ENCODE measurements around the gene TBXA2R. TPM values are rescaled to one million over a fixed set of nuclear protein-coding genes. Genes with fewer than 3 reads are reported as not detected.
A peak's percentile ranks its signal among the peaks of the same experiment; 100 is the strongest.
"Not testable (repeated sequence)": the region's sequence is repeated elsewhere in the genome, so short reads cannot be mapped to it uniquely, and the experiment has no call there.

Gene TBXA2R
- total and polyA plus RNA-seq, 4 experiments from 2014 or later = 0.35 to 1.1 (median 0.67) TPM

GRCh38 chr19:3572132-3572854 lies 34.4 kb downstream of the TBXA2R start:
- Histone ChIP-seq H3K36me3 (ENCODE audit: insufficient read depth, low read length) (no peaks in the 10 kb centered on the region), H3K27ac (ENCODE audit: low read depth, low read length) (peak overlapping the region; percentile 44), H3K27me3 (ENCODE audit: insufficient read depth, low read length) (no peaks in the 10 kb centered on the region), H3K4me3 (ENCODE audit: low read length in 2 of 2) (peak overlapping the region; percentile 57 to 60), H3K9me3 (ENCODE audit: control insufficient read depth in 1 of 2, low read length in 2 of 2) (no peaks in the 10 kb centered on the region), H3K4me1 (ENCODE audit: insufficient read depth, low read length) (peaks cover 15% of the 10 kb centered on the region)
- POLR2A ChIA-PET (ENCODE audit: partially characterized antibody) = interaction anchor here (5.8 kb wide), 1 partner anchor 15 kb away, joined by 54 read pairs; the partner anchor contains the start of gene MFSD12
- H3K27ac Mint-ChIP-seq = peak overlapping the region; percentile 33 to 92 (median 77)
- H3K27me3 Mint-ChIP-seq = no peaks in the 10 kb centered on the region
- H3K36me3 Mint-ChIP-seq = peaks cover 8 to 11% of the 10 kb centered on the region in 2 donors
- CTCF ChIA-PET (ENCODE audit: partially characterized antibody) = no interaction called here
- no peaks in the 10 kb centered on the region for H3K9me3 Mint-ChIP-seq
- DNase-seq = peak; percentile 97 to 100 (median 98)
- peaks cover 5 to 23% (median 17%) of the 10 kb centered on the region in 4 donors for H3K4me1 Mint-ChIP-seq
- H3K4me3 Mint-ChIP-seq = peak overlapping the region; percentile 75 to 86 (median 78)
- intact Hi-C loops (cut with micrococcal nuclease) = loop anchor here (1.0 to 10.0 kb wide), 5 partner anchors 15 to 493 kb away; partner anchors contain the start of genes FZR1, MFSD12 and ZBTB7A

GRCh38 chr19:3570606-3571011 lies 36.1 kb downstream of the TBXA2R start:
- H3K9me3 ChIP-seq (ENCODE audit: control insufficient read depth in 1 of 2, low read length in 2 of 2) = no peaks in the 10 kb centered on the region
- no peaks in the 10 kb centered on the region for H3K27me3 Mint-ChIP-seq
- peaks cover 5 to 11% of the 10 kb centered on the region in 2 donors for H3K36me3 Mint-ChIP-seq
- POLR2A ChIA-PET (ENCODE audit: partially characterized antibody) = interaction anchor here (5.8 kb wide), 1 partner anchor 13 kb away, joined by 54 read pairs; the partner anchor contains the start of gene MFSD12
- DNase-seq = no peak
- H3K4me1 Mint-ChIP-seq = peaks cover 5 to 23% (median 17%) of the 10 kb centered on the region in 4 donors
- H3K4me1 ChIP-seq (ENCODE audit: insufficient read depth, low read length) = peaks cover 15% of the 10 kb centered on the region
- H3K36me3 ChIP-seq (ENCODE audit: insufficient read depth, low read length) = no peaks in the 10 kb centered on the region
- peak overlapping the region in 3 of 7 donors; percentile 27 to 80 (median 41) for H3K27ac Mint-ChIP-seq
- H3K27me3 ChIP-seq (ENCODE audit: insufficient read depth, low read length) = no peaks in the 10 kb centered on the region
- H3K4me3 Mint-ChIP-seq = no peak overlapping the region
- no peak overlapping the region for H3K4me3 ChIP-seq (ENCODE audit: low read length in 2 of 2)
- CTCF ChIA-PET (ENCODE audit: partially characterized antibody) = interaction anchor here (1.5 kb wide), 1 partner anchor 13 kb away, joined by 3 read pairs; the partner anchor contains the start of gene MFSD12
- peaks cover 0 to 2% (median 0%) of the 10 kb centered on the region in 8 donors for H3K9me3 Mint-ChIP-seq
- no peak overlapping the region for H3K27ac ChIP-seq (ENCODE audit: low read depth, low read length)
- intact Hi-C loops (cut with micrococcal nuclease) = loop anchor here (5.0 to 10.0 kb wide), 3 partner anchors 63 to 494 kb away; partner anchors contain the start of genes FZR1 and ZBTB7A

GRCh38 chr19:3570042-3570441 lies 36.6 kb downstream of the TBXA2R start:
- not testable (repeated sequence) for H3K27ac Mint-ChIP-seq; H3K36me3 Mint-ChIP-seq; H3K4me3 ChIP-seq (ENCODE audit: low read length in 2 of 2); H3K27me3 ChIP-seq (ENCODE audit: insufficient read depth, low read length); H3K4me3 Mint-ChIP-seq; H3K36me3 ChIP-seq (ENCODE audit: insufficient read depth, low read length); H3K9me3 ChIP-seq (ENCODE audit: control insufficient read depth in 1 of 2, low read length in 2 of 2); H3K27ac ChIP-seq (ENCODE audit: low read depth, low read length); DNase-seq; H3K9me3 Mint-ChIP-seq; H3K27me3 Mint-ChIP-seq
- ChIA-PET CTCF (ENCODE audit: partially characterized antibody) (interaction anchor here (1.1 to 1.5 kb wide), 2 partner anchors 13 to 15 kb away, joined by 3 to 8 read pairs; partner anchors contain the start of genes GIPC3 and MFSD12), POLR2A (ENCODE audit: partially characterized antibody) (interaction anchor here (5.8 kb wide), 1 partner anchor 13 kb away, joined by 54 read pairs; the partner anchor contains the start of gene MFSD12)
- H3K4me1 ChIP-seq (ENCODE audit: insufficient read depth, low read length) = peaks cover 15% of the 10 kb centered on the region
- peaks cover 3 to 19% (median 15%) of the 10 kb centered on the region in 4 donors for H3K4me1 Mint-ChIP-seq
- intact Hi-C loops (cut with micrococcal nuclease) = loop anchor here (5.0 to 10.0 kb wide), 3 partner anchors 63 to 495 kb away; partner anchors contain the start of genes FZR1 and ZBTB7A

- Mint-ChIP-seq H3K9me3 (peaks cover 0 to 2% (median 0%) of the 10 kb centered on the region in 8 donors), H3K27me3 (no peaks in the 10 kb centered on the region), H3K27ac (no peak overlapping the region), H3K4me1 (no peaks in the 10 kb centered on the region), H3K4me3 (no peak overlapping the region), H3K36me3 (no peaks in the 10 kb centered on the region)
- no peak for DNase-seq
- ChIA-PET CTCF (ENCODE audit: partially characterized antibody) (interaction anchor here (0.7 to 1.3 kb wide), 2 partner anchors 20 to 196 kb away, joined by 3 read pairs; no protein-coding TSS in a partner anchor), POLR2A (ENCODE audit: partially characterized antibody) (no interaction called here)
- no peak overlapping the region for H3K27ac ChIP-seq (ENCODE audit: low read depth, low read length)
- intact Hi-C loops (cut with micrococcal nuclease) = no loop called here
- H3K36me3 ChIP-seq (ENCODE audit: insufficient read depth, low read length) = no peaks in the 10 kb centered on the region
- H3K27me3 ChIP-seq (ENCODE audit: insufficient read depth, low read length) = no peaks in the 10 kb centered on the region
- H3K4me1 ChIP-seq (ENCODE audit: insufficient read depth, low read length) = no peaks in the 10 kb centered on the region
- no peak overlapping the region for H3K4me3 ChIP-seq (ENCODE audit: low read length in 2 of 2)
- no peaks in the 10 kb centered on the region for H3K9me3 ChIP-seq (ENCODE audit: control insufficient read depth in 1 of 2, low read length in 2 of 2)
Measured at GRCh38 chr19:3565139-3565538, 41.5 kb downstream of the TBXA2R start.

GRCh38 chr19:3563709-3564524 lies 42.8 kb downstream of the TBXA2R start:
- no peak for DNase-seq
- CTCF ChIA-PET (ENCODE audit: partially characterized antibody) = no interaction called here
- peak overlapping the region in 1 of 7 donors; percentile 60 for H3K27ac Mint-ChIP-seq

GRCh38 chr19:3557461-3558248 lies 49.0 kb downstream of the TBXA2R start, which contains the start of gene MFSD12:
Gene MFSD12 (minus strand): TSS chr19:3557586. CDS start chr19:3557403, 183 bp downstream.
- peaks cover 0 to 3% (median 0%) of the 10 kb centered on the region in 8 donors for H3K9me3 Mint-ChIP-seq
- peaks cover 0 to 1% of the 10 kb centered on the region in 2 donors for H3K27me3 Mint-ChIP-seq
- peak; percentile 90 to 94 (median 93) for DNase-seq
- H3K4me3 Mint-ChIP-seq = peak within 1 kb of the TSS; percentile 92 to 99 (median 96)
- peaks cover 21 to 42% (median 32%) of the 10 kb centered on the region in 4 donors for H3K4me1 Mint-ChIP-seq
- Histone ChIP-seq H3K4me3 (ENCODE audit: low read length in 2 of 2) (peak within 1 kb of the TSS; percentile 81 to 84), H3K4me1 (ENCODE audit: insufficient read depth, low read length) (peaks cover 47% of the 10 kb centered on the region), H3K27me3 (ENCODE audit: insufficient read depth, low read length) (no peaks in the 10 kb centered on the region), H3K36me3 (ENCODE audit: insufficient read depth, low read length) (no peaks in the 10 kb centered on the region), H3K27ac (ENCODE audit: low read depth, low read length) (peak within 1 kb of the TSS; percentile 74), H3K9me3 (ENCODE audit: control insufficient read depth in 1 of 2, low read length in 2 of 2) (no peaks in the 10 kb centered on the region)
- ChIA-PET POLR2A (ENCODE audit: partially characterized antibody) (interaction anchor here (0.6 to 7.2 kb wide), 22 partner anchors 10 to 689 kb away, joined by 3 to 54 read pairs (median 4); partner anchors contain the start of genes FZR1, GIPC3, HMG20B and TEKTIP1), CTCF (ENCODE audit: partially characterized antibody) (interaction anchor here (1.1 to 4.3 kb wide), 5 partner anchors 12 to 28 kb away, joined by 3 to 49 read pairs (median 5); partner anchors contain the start of gene GIPC3)
- intact Hi-C loops (cut with micrococcal nuclease) = loop anchor here (1.0 kb wide), 2 partner anchors 15 to 70 kb away; partner anchors contain the start of gene HMG20B
- peak within 1 kb of the TSS; percentile 92 to 99 (median 97) for H3K27ac Mint-ChIP-seq
- peaks cover 0 to 10% of the 10 kb centered on the region in 2 donors for H3K36me3 Mint-ChIP-seq

More at GRCh38 chr19:3563709-3564524, 42.8 kb downstream of the TBXA2R start:
- intact Hi-C loops (cut with micrococcal nuclease) = no loop called here
- Histone ChIP-seq H3K27ac (ENCODE audit: low read depth, low read length) (no peak overlapping the region), H3K4me1 (ENCODE audit: insufficient read depth, low read length) (no peaks in the 10 kb centered on the region), H3K27me3 (ENCODE audit: insufficient read depth, low read length) (no peaks in the 10 kb centered on the region), H3K4me3 (ENCODE audit: low read length in 2 of 2) (no peak overlapping the region), H3K36me3 (ENCODE audit: insufficient read depth, low read length) (no peaks in the 10 kb centered on the region), H3K9me3 (ENCODE audit: control insufficient read depth in 1 of 2, low read length in 2 of 2) (no peaks in the 10 kb centered on the region)
- Mint-ChIP-seq H3K27me3 (no peaks in the 10 kb centered on the region), H3K9me3 (peaks cover 0 to 2% (median 0%) of the 10 kb centered on the region in 8 donors), H3K4me3 (no peak overlapping the region), H3K4me1 (no peaks in the 10 kb centered on the region), H3K36me3 (no peaks in the 10 kb centered on the region)
- POLR2A ChIA-PET (ENCODE audit: partially characterized antibody) = interaction anchor here (1.1 kb wide), 1 partner anchor 10 kb away, joined by 4 read pairs; no protein-coding TSS in a partner anchor
